CMK (cell line): ENCODE data around the gene VKORC1.
A peak's percentile ranks its signal among the peaks of the same experiment; 100 is the strongest.

Experiments
- DNase-seq: peaks from one replicate; pipeline ENCODE4 v3.0.0-alpha.2; 2010; ENCODE audit warnings: low read depth

The VKORC1 gene

DNA sequence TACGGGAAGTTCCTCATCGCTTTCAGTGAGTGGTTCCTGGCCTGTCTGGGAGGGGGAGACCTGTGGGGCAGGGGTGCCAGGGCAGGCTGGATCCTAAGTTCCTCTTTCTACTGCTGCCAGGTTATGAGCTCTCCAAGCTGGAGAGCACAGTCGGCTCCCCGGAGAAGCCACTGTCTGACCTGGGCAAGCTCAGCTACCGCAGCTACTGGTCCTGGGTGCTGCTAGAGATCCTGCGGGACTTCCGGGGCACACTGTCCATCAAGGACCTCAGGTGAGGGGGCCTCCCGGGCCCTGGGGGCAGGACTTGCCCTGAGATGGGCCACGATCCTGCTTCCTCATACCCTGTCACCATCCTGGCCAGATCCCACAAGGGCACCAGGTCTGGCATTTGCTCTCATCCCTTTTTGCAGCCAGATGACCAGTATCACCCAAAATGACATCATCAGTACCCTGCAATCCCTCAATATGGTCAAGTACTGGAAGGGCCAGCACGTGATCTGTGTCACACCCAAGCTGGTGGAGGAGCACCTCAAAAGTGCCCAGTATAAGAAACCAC, 35.8 kb upstream of the VKORC1 start:
- DNase-seq: no peak

DNA sequence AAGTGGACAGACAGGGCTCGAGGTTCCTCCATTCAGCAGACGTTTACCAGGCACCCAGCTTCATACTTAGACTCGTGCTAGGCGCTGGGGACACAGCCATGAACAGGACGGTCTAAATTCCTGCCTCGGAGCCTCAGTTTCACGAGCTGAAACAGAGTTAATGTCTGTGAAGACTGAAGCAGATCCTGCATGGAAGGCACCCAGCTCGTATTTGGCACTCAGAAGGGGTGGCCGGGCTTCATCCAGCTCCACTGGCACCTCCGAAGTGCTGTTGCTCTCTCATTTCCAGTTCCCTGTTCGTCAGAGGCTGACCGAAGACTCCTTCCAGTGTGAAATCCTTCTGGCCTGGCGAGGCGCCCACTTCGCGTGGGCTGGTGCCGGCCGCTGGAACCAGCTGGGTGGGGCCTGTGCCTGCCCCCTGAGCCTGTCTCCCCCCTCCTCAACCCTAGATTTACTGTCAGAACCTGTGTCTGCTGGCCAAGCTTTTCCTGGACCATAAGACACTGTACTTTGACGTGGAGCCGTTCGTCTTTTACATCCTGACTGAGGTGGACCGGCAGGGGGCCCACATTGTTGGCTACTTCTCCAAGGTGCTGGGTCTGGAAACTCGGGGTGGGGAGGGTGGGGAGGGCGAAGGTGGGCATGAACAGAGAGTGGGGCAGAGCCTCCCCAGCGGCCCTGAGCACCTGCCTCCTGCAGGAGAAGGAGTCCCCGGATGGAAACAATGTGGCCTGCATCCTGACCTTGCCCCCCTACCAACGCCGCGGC, 35.2 kb upstream of the VKORC1 start:
- DNase-seq: no peak

DNA sequence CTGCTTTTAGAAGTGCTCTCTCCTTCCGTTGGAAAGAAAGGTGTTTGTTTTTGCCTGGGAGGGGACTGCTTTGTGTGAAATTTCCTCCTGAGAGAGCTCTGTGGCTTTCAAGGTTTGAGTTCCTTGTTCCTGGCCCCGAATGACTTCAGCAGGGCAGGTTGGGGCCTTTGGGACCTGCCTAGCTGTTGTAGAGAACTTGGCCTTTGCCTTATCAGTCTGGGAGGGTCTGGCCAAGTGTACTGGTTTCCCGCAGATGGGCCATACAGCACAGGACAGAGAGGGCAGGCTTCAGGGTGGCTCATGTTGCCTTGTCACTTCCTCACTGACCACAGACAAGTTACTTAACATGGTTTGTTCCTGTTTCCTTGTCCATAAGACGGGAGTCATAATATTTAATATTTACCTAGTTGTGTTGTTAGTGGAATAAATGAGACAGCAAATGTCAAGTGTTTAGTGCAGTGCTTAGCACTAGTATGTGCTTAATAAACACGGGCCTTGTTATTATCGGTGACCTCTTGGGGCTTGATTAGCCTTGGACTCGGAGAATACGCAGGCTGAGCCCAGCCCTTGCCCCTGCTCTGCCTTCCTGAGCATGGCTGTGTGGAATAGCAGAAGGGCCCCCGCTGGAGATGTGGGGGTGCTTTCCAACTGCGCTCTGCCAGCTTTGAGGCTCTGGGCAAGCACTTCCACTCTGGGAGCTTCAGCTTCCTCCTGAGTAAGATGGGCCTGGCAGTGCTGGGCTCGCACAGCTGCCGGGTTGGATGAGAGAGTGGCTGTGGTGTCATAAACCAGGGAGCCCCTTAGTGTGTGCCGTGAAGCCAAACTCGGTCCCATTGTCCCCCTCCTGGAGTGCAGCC, 34.3 kb upstream of the VKORC1 start:
- peak; percentile 92 for DNase-seq

DNA sequence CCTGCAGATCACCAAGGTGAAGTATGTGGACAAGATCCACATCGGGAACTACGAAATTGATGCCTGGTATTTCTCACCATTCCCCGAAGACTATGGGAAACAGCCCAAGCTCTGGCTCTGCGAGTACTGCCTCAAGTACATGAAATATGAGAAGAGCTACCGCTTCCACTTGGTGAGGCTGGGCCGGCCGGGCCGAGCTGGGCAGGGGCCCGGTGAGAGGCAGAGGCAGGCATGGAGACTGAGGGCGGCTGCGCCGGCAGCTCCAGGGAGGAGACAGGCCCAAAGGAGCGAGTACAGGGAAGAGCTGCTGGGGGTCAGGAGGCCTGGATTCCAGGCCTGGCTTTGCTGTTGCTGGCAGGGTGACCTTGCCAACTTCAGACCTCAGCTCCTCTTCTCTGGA, 32.6 kb upstream of the VKORC1 start:
- no peak for DNase-seq

DNA sequence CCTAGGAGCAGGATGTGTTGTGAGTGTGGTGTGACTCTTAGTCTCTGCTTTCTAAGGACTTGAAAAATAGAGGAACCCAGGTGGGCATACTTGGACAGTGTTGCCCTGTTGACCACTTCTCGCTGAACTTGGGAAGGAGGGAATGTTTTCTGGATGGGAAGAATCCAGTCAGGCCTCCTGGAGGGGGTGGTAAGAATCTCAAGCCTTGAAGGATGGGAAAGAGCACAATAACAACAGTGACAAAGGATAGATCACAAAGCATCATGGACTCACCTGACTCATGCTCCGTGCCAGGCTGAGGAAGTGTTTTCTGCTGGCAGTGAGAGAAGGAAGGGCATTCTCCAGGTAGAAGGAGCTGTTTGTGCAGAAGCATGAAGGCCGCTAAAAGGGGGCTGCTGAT, 31.2 kb upstream of the VKORC1 start:
- DNase-seq: no peak

DNA sequence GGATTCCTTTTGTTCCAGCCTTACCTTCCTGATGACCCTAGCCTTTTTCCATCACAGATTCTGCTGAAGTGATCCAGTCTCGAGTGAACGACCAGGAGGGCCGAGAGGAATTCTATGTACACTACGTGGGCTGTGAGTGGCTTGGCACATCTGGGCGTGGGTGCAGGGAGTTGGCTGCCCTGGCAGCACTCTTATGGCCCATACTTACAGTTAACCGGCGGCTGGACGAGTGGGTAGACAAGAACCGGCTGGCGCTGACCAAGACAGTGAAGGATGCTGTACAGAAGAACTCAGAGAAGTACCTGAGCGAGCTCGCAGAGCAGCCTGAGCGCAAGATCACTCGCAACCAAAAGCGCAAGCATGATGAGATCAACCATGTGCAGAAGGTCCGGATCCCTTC, 25.5 kb upstream of the VKORC1 start:
- no peak for DNase-seq

DNA sequence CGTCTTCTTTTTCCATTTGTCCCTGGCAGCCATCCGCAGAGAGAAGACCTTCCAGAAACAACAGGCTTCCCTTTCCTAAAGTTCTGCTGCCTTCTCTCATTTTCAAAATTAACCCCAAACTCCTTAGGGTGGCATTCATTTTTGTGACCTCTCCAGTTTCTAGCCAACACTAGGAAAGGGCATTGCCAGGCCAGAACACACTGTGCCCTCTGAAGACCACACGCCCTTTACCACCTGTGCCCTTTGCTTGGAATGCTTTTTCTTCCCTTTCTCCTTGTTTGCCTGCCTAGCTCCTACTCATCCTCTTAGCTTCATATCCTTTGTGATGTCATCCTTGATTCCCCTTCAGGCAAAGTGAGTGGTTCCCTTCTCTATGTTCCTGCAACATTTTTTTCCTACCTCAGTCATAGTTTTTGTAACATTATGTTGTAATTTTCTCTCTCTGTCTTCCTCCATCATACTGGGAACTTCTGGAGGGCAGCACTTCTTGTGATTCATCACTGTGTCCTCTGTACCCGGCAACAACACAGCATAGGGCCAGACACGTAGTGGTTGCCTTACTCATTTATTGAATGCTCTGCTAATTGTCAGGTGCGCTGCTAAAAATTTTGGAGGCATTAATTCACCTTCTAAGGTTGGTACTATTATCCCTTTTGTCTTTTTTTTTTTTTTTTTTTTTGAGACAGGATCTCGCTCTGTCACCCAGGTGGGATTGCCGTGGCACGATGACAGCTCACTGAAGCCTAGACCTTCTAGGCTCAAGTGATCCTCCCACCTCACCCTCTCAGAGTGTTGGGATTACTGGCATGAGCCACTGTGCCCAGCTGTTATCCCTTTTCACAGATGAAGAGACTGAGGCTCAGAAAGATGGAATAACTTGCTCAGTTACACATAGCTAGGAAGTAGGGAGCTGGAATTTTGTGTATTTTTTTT, 23.9 kb upstream of the VKORC1 start:
- no peak for DNase-seq

DNA sequence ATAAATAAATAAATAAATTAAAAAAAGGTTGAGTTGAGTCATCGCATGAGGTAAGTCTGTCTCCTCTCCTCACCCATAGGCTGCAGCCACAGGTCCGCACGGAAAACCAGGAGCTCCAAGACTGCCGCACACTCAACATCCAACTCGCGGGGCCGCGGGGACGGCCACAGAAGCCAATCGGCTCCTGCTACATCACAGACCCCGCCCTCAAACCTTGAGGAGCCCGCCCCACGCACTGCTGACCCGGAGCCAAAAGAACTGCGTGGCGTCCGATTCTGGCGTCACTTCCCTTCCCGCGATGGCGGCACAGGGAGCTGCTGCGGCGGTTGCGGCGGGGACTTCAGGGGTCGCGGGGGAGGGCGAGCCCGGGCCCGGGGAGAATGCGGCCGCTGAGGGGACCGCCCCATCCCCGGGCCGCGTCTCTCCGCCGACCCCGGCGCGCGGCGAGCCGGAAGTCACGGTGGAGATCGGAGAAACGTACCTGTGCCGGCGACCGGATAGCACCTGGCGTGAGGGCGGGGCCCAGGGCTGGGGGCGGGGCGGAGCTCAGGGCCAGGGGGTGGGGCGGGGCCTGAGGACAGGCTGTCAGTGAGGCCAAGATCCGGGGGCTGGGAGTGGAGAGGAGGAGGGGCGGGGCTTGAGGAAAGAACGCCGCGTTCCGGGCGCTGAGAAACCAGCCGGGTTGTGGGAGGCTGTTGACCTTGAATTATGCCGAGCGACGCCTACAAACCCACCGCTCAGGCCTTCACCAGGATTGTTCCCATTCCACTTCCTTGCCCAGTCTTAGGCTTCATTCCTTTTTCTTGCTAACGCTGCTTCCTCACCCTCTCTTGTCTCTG, 23.0 kb upstream of the VKORC1 start, which contains the start of gene KAT8:
Gene KAT8, plus strand, starts transcription at position 281 of the 839 bp plus-strand sequence. Its CDS starts 18 bp downstream, at position 299.
- DNase-seq: peak; percentile 93

DNA sequence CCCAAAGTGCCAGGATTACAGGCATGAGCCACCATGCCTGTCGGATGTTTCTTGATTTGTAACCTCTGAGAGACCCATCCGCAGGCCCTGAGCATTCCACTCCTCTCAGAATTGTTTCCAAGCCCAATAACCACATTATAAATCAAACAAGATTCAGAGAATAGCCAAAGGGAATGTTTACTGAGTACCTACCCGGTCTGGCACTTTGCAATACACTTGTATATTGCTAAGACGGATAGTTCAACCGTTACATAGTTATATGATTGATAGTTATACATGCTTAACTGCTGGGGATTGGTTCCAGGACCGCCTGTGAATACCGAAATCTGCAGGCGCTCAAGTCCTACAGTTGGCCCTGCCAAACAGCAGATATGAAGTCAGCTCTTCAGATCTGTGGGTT, 19.9 kb upstream of the VKORC1 start:
- DNase-seq: no peak

DNA sequence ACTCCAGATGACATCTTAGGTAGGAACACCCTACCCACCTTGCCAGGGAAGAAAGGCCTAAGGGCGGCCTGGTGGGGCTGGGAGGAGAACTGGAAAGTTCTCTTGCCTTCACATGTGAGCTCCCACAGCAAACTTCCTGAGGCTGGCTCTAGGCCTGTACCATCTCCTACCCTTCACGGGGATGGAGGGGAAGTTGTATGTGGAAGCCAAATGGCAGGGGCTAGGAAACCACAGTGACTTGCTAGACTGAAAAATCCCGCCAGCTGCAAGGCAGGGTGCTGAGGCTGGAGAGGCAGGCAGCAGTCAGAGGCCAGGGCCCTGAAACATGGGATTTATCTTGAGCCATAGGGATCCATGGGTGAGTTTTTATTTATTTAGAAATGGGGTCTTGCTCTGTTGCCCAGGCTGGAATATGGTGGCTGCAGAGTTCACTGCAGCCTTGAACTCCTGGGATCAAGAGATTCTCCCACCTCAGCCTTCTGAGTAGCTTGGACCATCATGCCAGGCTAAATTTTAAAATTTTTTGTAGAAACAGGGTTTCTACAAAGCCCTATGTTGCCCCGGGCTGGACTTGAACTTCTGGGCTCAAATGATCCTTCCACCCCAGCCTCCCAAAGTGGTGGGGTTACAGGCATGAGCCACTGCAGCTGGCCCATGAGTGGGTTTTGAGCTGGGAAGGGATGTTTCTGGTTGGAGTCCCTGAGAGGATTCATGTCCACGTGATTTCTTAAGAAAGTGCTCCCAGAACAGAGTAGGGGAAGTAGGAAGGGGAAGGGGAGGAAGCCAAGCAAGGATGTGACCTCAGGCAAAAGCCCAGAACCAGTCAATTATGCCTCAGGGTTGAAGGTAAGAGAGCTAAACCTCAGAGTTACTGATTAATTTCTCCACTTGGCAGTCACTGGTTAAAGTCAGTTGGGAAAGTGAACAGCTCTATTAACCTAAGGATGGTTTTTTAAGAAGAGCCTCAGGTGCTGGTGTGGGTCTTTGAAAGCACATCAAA, 18.8 kb upstream of the VKORC1 start:
- no peak for DNase-seq

DNA sequence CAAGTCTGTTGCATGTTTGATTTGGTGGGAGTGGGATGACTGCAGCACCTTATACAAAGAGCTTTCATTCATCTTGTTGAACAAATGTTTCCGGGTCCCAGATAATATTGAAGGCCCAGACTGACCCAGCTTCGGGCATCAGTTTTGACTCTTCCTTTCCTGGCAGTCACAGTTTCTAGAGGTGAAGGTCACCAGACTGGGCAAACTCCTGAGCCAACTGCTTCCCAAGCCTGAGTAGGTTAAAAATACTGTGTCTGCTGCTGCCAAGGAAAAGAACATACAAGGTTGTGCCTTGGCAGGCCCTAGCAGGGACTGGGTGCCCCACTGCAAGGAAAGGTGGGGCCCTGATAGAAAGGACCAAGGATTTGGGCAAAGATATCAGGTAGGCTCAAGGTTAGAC, 18.1 kb upstream of the VKORC1 start:
- DNase-seq: no peak

DNA sequence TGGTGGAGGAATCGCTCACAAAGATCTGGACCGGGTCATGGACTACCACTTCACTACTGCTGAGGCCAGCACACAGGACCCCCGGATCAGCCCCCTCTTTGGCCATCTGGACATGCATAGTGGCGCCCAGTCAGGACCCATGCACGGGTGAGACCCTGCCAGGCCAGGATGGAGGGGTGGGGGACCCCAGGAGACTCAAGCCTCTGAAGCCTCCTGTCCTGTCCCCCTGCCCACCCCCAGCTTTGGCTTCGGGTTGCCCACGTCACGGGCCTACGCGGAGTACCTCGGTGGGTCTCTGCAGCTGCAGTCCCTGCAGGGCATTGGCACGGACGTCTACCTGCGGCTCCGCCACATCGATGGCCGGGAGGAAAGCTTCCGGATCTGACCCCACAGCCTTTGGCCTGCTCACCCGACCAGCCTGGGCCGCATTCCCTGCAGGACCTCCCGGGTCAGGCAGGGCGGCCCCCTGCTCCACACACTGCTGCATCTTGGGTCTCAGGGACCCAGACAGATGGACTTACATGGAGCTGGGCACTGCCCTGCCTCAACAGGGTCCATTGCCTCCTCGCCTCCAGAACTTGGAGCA, 17.4 kb upstream of the VKORC1 start:
- no peak for DNase-seq

DNA sequence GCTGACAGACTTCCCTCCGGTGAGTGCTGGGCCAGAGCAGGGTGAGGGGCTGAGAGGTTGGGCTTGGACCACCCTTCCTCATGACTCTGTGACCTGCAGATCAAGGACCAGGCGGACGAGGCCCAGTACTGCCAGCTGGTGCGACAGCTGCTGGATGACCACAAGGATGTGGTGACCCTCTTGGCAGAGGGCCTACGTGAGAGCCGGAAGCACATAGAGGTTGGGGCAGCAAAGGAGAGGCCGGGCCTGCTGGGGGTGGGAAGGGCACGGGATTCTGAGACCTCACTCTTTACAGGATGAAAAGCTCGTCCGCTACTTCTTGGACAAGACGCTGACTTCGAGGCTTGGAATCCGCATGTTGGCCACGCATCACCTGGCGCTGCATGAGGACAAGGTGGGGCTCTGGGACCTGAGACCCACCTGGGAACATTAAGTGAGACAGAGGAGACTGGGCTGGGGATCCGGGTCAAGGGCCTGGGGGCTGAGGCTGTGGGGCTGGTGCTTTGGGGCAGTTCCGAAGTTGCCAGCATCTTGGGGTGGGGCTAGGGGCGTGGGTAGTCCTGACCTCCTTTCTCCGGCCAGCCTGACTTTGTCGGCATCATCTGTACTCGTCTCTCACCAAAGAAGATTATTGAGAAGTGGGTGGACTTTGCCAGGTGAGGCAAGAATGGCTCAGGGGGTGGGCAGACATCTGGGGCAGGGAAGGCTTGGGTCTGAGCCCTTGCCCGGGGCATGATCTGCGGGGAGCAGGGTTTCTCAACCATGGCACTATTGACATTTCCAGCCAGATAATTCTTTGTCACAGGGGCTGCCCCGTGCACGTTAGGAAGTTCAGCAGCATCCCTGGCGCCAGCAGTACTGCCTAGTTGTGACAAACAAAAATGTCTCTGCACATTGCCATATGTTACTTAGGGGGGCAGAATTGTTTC, 15.8 kb upstream of the VKORC1 start:
- DNase-seq: no peak

DNA sequence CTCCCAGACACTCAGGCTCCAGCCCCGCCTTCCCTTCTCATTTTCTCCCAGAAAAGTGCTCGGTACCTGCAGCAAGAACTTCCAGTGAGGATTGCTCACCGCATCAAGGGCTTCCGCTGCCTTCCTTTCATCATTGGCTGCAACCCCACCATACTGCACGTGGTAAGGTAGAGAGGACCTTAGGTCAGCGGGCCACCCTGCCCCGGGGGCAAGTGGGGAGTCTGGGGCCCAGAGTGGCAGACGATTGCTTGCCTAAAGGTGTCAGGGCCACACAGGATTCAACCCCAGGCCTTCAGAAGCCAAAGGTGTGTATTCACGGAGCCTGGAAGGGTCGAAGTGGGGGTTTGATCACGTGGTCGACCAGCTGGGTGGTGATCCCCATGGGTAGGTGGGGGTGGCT, 15.0 kb upstream of the VKORC1 start:
- DNase-seq: no peak

DNA sequence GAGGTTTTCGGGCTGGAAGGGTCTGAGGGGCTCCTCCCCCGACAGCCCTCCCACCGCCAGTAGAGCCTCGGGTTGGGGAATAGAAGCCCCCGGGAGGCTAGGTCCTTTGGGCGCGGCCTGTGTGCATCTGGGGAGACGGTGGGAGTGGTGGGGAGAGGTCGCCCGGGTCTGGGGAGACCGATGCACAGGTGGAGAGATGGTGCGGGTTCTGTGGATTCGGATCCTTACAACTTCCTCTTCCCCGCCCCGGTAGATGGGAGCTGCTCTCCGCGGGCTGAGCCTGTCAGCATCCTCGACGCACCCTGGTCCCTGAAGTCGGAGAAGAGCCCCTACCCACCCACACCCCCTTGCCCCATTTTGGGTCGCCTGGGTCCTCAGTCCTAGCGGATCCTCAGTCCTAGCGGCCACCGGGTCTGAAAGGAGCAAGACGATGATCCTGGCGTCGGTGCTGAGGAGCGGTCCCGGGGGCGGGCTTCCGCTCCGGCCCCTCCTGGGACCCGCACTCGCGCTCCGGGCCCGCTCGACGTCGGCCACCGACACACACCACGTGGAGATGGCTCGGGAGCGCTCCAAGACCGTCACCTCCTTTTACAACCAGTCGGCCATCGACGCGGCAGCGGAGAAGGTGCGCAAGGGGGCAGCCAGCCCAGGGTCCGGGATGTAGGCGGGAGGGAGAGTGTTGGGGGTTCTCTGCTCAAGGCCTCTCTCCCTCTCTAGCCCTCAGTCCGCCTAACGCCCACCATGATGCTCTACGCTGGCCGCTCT, 14.4 kb upstream of the VKORC1 start:
- DNase-seq: no peak

DNA sequence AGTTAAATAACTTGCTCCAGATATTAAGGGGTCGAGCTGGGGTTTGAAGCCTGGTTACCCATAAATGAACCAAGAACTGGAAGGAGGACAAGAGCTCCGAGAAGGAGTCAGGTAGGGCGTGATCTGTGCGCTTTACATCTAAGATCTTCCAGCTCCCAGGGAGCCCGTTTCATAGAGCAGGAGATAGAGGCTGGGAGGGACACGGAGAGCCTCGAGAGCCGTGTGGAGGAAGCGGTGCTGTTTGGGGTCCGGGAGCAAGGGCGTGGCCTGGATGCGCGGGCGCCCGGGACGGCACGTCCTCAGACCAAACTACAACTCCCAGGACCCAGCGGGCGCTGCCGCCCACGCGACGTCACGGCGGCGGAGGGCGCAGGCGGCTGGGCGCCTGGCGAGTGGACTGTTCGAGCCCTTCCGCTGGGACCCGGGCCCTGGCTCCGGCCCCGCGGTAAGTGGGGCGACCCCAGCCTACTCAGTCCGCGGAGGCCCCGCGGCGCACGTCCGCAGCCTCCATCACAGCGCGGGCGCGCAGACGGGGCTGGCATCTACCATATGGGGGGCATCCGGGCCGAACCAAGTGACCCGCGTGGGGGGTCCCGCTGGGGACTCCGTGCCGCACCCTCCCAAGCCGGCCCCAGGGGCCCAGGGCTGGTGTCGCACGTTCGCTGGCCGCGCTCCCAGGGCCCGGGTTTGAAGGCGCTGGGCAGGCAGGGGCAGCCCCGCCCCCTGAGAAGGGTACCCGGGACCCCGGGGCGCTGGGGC, 13.6 kb upstream of the VKORC1 start, which contains the start of gene BCKDK:
Gene BCKDK, plus strand, starts transcription at position 352 of the 759 bp plus-strand sequence. CDS start 838 bp downstream, outside the sequence.
- DNase-seq: peak; percentile 77
